H1 (cell line): ENCODE results near the gene ZNF423. TPM values are rescaled to one million over a fixed set of nuclear protein-coding genes. Genes with fewer than 3 reads are reported as not detected.

ENCODE experiments used
- CTCF ChIA-PET: fragments of 300-600 bp; sonication (Branson Sonifier 250); formaldehyde crosslinking; loops from one replicate; lab custom pipeline; 2021; ENCODE audit not compliant: partially characterized antibody; lab: Charles Lee
- POLR2A ChIA-PET: fragments of 300-600 bp; sonication (Branson Sonifier 250); formaldehyde crosslinking; loops from one replicate; lab custom pipeline; 2021; ENCODE audit warnings: inconsistent platforms; ENCODE audit not compliant: partially characterized antibody; lab: Charles Lee
- DNase-seq, 2 experiments: peaks; one replicate each; pipeline versions ENCODE4 v3.0.0 to v3.0.0-alpha.2; 2010 to 2022; ENCODE audit warnings: low spot score in 2 of 2, low read depth in 1 of 2, mixed read lengths in 1 of 2
- FAIRE-seq: peaks from 2 replicates; lab custom pipeline; 2011; peaks lifted over from hg19 to GRCh38; lab: Jason Lieb, UNC
- H2AFZ ChIP-seq: 2 replicates; pipeline ENCODE4 v1.8.1; 2012; ENCODE audit warnings: low read length, inconsistent platforms
- H2AK5ac ChIP-seq: 2 replicates; pipeline ENCODE4 v1.6.1; 2013; ENCODE audit warnings: low read depth, low read length
- H2BK120ac ChIP-seq: replicated peaks from 2 replicates; pipeline ENCODE3; 2013; ENCODE audit warnings: low read depth, low read length, inconsistent platforms
- H2BK12ac ChIP-seq: 2 replicates; pipeline ENCODE4 v1.6.1; 2013; ENCODE audit warnings: low read depth, low read length
- H2BK15ac ChIP-seq: 2 replicates; pipeline ENCODE4 v1.6.1; 2013; ENCODE audit warnings: low read length
- H2BK20ac ChIP-seq: 2 replicates; pipeline ENCODE4 v1.6.1; 2013; ENCODE audit warnings: low read length
- H2BK5ac ChIP-seq: 2 replicates; pipeline ENCODE4 v1.6.1; 2013; ENCODE audit warnings: low read depth, low read length
- H3K14ac ChIP-seq: 2 replicates; pipeline ENCODE4 v1.6.1; 2013; ENCODE audit warnings: inconsistent platforms; ENCODE audit not compliant: insufficient read length
- H3K18ac ChIP-seq: 2 replicates; pipeline ENCODE4 v1.6.1; 2013; ENCODE audit warnings: low read length; ENCODE audit errors: extremely low read depth
- H3K23ac ChIP-seq: 2 replicates; pipeline ENCODE4 v1.6.1; 2013; ENCODE audit warnings: inconsistent platforms; ENCODE audit not compliant: insufficient read length
- H3K23me2 ChIP-seq: 2 replicates; pipeline ENCODE4 v1.6.1; 2013; ENCODE audit warnings: low read depth, low read length
- H3K27ac ChIP-seq: 2 replicates; pipeline ENCODE4 v1.6.1; 2011; ENCODE audit warnings: low read depth, low read length, inconsistent platforms
- H3K27me3 ChIP-seq, 4 experiments: replicated peaks in 1 of 4; 1 replicate in 1 of 4; 2 replicates in 3 of 4; pipeline versions ENCODE4 v1.6.1 to v1.8.1; 2011 to 2013; ENCODE audit warnings: low read length in 3 of 4, mild to moderate bottlenecking in 3 of 4, inconsistent platforms in 2 of 4, mixed read lengths in 2 of 4, moderate library complexity in 1 of 4; ENCODE audit not compliant: control insufficient read depth in 3 of 4, insufficient read depth in 3 of 4; ENCODE audit errors: extremely low read depth in 1 of 4
- H3K36me3 ChIP-seq, 4 experiments: 2 replicates each; pipeline versions ENCODE4 v1.6.1 to v1.8.1; 2011 to 2013; ENCODE audit warnings: mild to moderate bottlenecking in 4 of 4, low read length in 3 of 4, moderate library complexity in 2 of 4, control low read depth in 1 of 4, inconsistent platforms in 1 of 4; ENCODE audit not compliant: insufficient read depth in 4 of 4, control insufficient read depth in 2 of 4
- H3K4ac ChIP-seq: replicated peaks from 2 replicates; pipeline ENCODE3; 2013; ENCODE audit warnings: low read length, low read depth, mixed read lengths, inconsistent platforms; ENCODE audit not compliant: insufficient read length
- H3K4me1 ChIP-seq, 4 experiments: replicated peaks in 1 of 4; 1 replicate in 1 of 4; 2 replicates in 3 of 4; pipeline versions ENCODE4 v1.6.1 to v1.8.1; 2011 to 2013; ENCODE audit warnings: low read length in 3 of 4, inconsistent platforms in 2 of 4, mixed read lengths in 1 of 4; ENCODE audit not compliant: insufficient read depth in 4 of 4, control insufficient read depth in 3 of 4
- H3K4me2 ChIP-seq, 2 experiments: 2 replicates each; pipeline versions ENCODE4 v1.6.1 to v1.8.1; 2011 to 2013; ENCODE audit warnings: low read depth in 2 of 2, low read length in 2 of 2, control low read depth in 1 of 2, inconsistent platforms in 1 of 2, mild to moderate bottlenecking in 1 of 2; ENCODE audit not compliant: insufficient read depth in 1 of 2
- H3K4me3 ChIP-seq, 4 experiments: fragments of 200-600, 300-600 bp in 1 of 4; sonication (generic), shearing (Covaris generic), sonication (Bioruptor Twin) in 1 of 4; 2 replicates each; pipeline versions ENCODE4 v1.5.1 to v1.8.1; 2011 to 2016; ENCODE audit warnings: low read length in 4 of 4, low read depth in 3 of 4, control low read depth in 2 of 4, inconsistent platforms in 2 of 4, mild to moderate bottlenecking in 2 of 4, mixed read lengths in 1 of 4, moderate library complexity in 1 of 4; ENCODE audit not compliant: insufficient read depth in 2 of 4; ENCODE audit errors: extremely low read depth in 1 of 4
- H3K56ac ChIP-seq: replicated peaks from 2 replicates; pipeline ENCODE3; 2013; ENCODE audit warnings: low read depth, mild to moderate bottlenecking, mixed read lengths, low read length, inconsistent platforms; ENCODE audit not compliant: insufficient read length
- H3K79me1 ChIP-seq: 2 replicates; pipeline ENCODE4 v1.6.1; 2013; ENCODE audit warnings: low read depth, low read length, control low read depth
- H3K79me2 ChIP-seq, 2 experiments: 2 replicates each; pipeline versions ENCODE4 v1.6.1 to v1.8.1; 2012 to 2013; ENCODE audit warnings: low read length in 2 of 2, mild to moderate bottlenecking in 2 of 2, inconsistent platforms in 1 of 2; ENCODE audit not compliant: insufficient read depth in 2 of 2, control insufficient read depth in 1 of 2
- H3K9ac ChIP-seq, 4 experiments: replicated peaks in 1 of 4; 1 replicate in 1 of 4; 2 replicates in 3 of 4; pipeline versions ENCODE4 v1.6.1 to v1.8.1; 2011 to 2013; ENCODE audit warnings: low read depth in 3 of 4, low read length in 3 of 4, control low read depth in 2 of 4, mild to moderate bottlenecking in 2 of 4, moderate library complexity in 2 of 4, inconsistent platforms in 1 of 4; ENCODE audit errors: extremely low read depth in 1 of 4
- H3K9me3 ChIP-seq, 2 experiments: 2 replicates each; pipeline versions ENCODE4 v1.6.1 to v1.8.1; 2012 to 2013; ENCODE audit warnings: mild to moderate bottlenecking in 2 of 2, moderate library complexity in 2 of 2, control low read depth in 1 of 2, inconsistent platforms in 1 of 2, low read depth in 1 of 2, low read length in 1 of 2, mixed read lengths in 1 of 2; ENCODE audit not compliant: insufficient read depth in 2 of 2
- H4K20me1 ChIP-seq, 2 experiments: replicated peaks in 1 of 2; 2 replicates each; pipeline versions ENCODE3 to v1.8.1; 2011 to 2013; ENCODE audit warnings: inconsistent platforms in 2 of 2, low read length in 2 of 2, mild to moderate bottlenecking in 1 of 2; ENCODE audit not compliant: insufficient read depth in 2 of 2, control insufficient read depth in 1 of 2
- H4K5ac ChIP-seq: 2 replicates; pipeline ENCODE4 v1.6.1; 2013; ENCODE audit warnings: low read length, low read depth, mixed read lengths, inconsistent platforms; ENCODE audit not compliant: insufficient read length
- H4K8ac ChIP-seq: 2 replicates; pipeline ENCODE4 v1.8.0; 2013; ENCODE audit warnings: mild to moderate bottlenecking, moderate library complexity, low read length, inconsistent platforms; ENCODE audit not compliant: insufficient read depth; ENCODE audit errors: extremely low read depth
- H4K91ac ChIP-seq: replicated peaks from 2 replicates; pipeline ENCODE3; 2013; ENCODE audit warnings: low read length, mixed read lengths, inconsistent platforms; ENCODE audit not compliant: insufficient read length
- ASH2L ChIP-seq: fragments of 200-600, 300-600 bp; sonication (generic); IDR thresholded peaks from one replicate; pipeline ENCODE4 v1.7.1; 2017; ENCODE audit warnings: low read length
- BCL11A ChIP-seq, 2 experiments: IDR thresholded peaks; one replicate each; pipeline ENCODE4 v1.6.1; 2011; ENCODE audit warnings: low read depth in 2 of 2, low read length in 2 of 2, mild to moderate bottlenecking in 2 of 2
- BRCA1 ChIP-seq: IDR thresholded peaks from 2 replicates; pipeline ENCODE4 v1.6.1; 2012; ENCODE audit warnings: low read depth, low read length, improper control_type of control experiment
- CHD2 ChIP-seq: IDR thresholded peaks from 2 replicates; pipeline ENCODE4 v1.6.1; 2012; ENCODE audit warnings: low read length, improper control_type of control experiment
- CTBP2 ChIP-seq: IDR thresholded peaks from 2 replicates; pipeline ENCODE4 v1.7.0; 2011; ENCODE audit warnings: borderline replicate concordance, mild to moderate bottlenecking, moderate library complexity, mixed read lengths, low read length; ENCODE audit not compliant: insufficient read depth, insufficient read length
- E2F6 ChIP-seq: IDR thresholded peaks from 2 replicates; pipeline ENCODE4 v1.6.1; 2012; ENCODE audit warnings: inconsistent platforms
- GTF2F1 ChIP-seq: IDR thresholded peaks from 2 replicates; pipeline ENCODE4 v1.6.1; 2012; ENCODE audit warnings: low read depth, low read length, improper control_type of control experiment, borderline replicate concordance
- JUND ChIP-seq: IDR thresholded peaks from 2 replicates; pipeline ENCODE4 v1.6.1; 2011; ENCODE audit warnings: mild to moderate bottlenecking, improper control_type of control experiment, low read length
- RNF2 ChIP-seq: fragments of 200-900, 300-1000 bp; sonication (generic); IDR thresholded peaks from 2 replicates; pipeline ENCODE4 v1.7.1; 2016; ENCODE audit warnings: borderline replicate concordance, low read depth, mild to moderate bottlenecking, antibody characterized with exemption, low read length; ENCODE audit not compliant: poor library complexity, severe bottlenecking; ENCODE audit errors: missing control alignments
- SIN3A ChIP-seq, 2 experiments: IDR thresholded peaks in 1 of 2; conservative IDR thresholded peaks in 1 of 2; 2 replicates each; pipeline ENCODE4 v1.6.1; 2011 to 2012; ENCODE audit warnings: low read length in 2 of 2, improper control_type of control experiment in 1 of 2, low read depth in 1 of 2, mild to moderate bottlenecking in 1 of 2
- SP2 ChIP-seq: IDR thresholded peaks from 2 replicates; pipeline ENCODE4 v1.6.1; 2012; ENCODE audit warnings: mild to moderate bottlenecking, low read length, inconsistent platforms
- SRF ChIP-seq: IDR thresholded peaks from 2 replicates; pipeline ENCODE4 v1.6.1; 2011; ENCODE audit warnings: mild to moderate bottlenecking, low read depth, low read length, moderate library complexity
- TBP ChIP-seq: IDR thresholded peaks from 2 replicates; pipeline ENCODE4 v1.6.1; 2011; ENCODE audit warnings: low read depth, low read length, improper control_type of control experiment
- WGBS, 2 experiments: shearing (Covaris generic) in 1 of 2; methylation state at CpG; one replicate each; pipeline versions ENCODE4 v1.1.6 to v1.1.7; 2013 to 2015; ENCODE audit warnings: low lambda C conversion rate in 2 of 2, mixed read lengths in 2 of 2, inconsistent platforms in 1 of 2, low coverage in 1 of 2, missing lambda C conversion rate in 1 of 2; ENCODE audit not compliant: insufficient replicate concordance in 2 of 2, insufficient coverage in 1 of 2, insufficient read length in 1 of 2; ENCODE audit errors: extremely low coverage in 1 of 2, missing lambda C conversion rate in 1 of 2; 5-methylcytosine and 5-hydroxymethylcytosine counted together
- polyA plus RNA-seq, 7 experiments: library from polyadenylated mRNA; depleted of rRNA in 3 of 7; stranded (reverse) in 5 of 7; unstranded in 2 of 7; fragments of >200 nt in 5 of 7; fragments of 200-250 nt in 2 of 7; gene quantifications; 1 replicate in 5 of 7; 2 replicates in 1 of 7; 4 replicates in 1 of 7; pipeline versions ENCODE4 v1.2.1 to v1.2.3, GENCODE V29; 2011 to 2013; ENCODE audit warnings: missing spikeins in 2 of 7, mixed read lengths in 2 of 7
- total RNA-seq: library from RNA; stranded (reverse); fragmentation: NEBNext Ultra II Directional; extraction: Animal tissue kit (Norgen Biotek cat#: 25700); gene quantifications from 2 replicates; pipeline ENCODE4 v1.2.1, GENCODE V29; 2021

Gene ZNF423
- total and polyA plus RNA-seq, 2 of the 8 experiments (the other 6 are each of a cell fraction or from before 2014, with no cell fraction given) = 38.2 to 52.3 TPM

DNA sequence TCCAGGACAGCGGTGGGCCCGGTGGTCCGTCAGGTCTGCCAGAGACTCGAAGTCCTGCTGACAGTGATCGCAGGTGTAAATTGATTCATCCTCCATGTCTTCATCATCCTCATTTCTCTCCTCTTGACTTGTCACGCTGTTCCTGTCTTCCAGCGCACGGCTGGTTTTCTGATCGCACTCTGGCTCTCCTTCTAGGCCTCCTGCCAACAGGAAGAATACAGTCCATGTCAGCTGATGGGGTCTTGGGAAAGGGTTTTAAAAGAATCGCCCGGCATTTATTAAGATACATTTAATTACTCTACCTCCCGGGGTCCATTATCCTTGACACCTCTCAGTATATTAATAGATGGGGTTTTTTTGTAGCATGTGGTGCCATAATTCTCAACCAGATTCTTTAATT lies 125.1 kb downstream of the ZNF423 start:
- H3K4me3 ChIP-seq = no peak overlapping the region
- H4K91ac ChIP-seq = no peak overlapping the region
- H3K23me2 ChIP-seq = no peaks in the 10 kb centered on the region
- no peak overlapping the region for H3K23ac ChIP-seq
- ChIA-PET CTCF (interaction anchor here (0.8 to 2.5 kb wide), 5 partner anchors 9 to 138 kb away, joined by 4 to 10 read pairs (median 4); no protein-coding TSS in a partner anchor), POLR2A (no interaction called here)
- H3K56ac ChIP-seq = no peak overlapping the region
- no peak overlapping the region for H2AK5ac ChIP-seq
- H2AFZ ChIP-seq = no peak overlapping the region
- H4K5ac ChIP-seq = no peak overlapping the region
- TF ChIP-seq GTF2F1 = no peak
- TF ChIP-seq RNF2 = no peak
- no peak for TF ChIP-seq TBP
- TF ChIP-seq SIN3A (conservative IDR thresholded peaks at IDR 0.05 in 1 of 2, IDR thresholded peaks at IDR 0.05 in 1 of 2; ENCODE audit: low read depth in 1 of 2, low read length in 2 of 2) = no peak
- TF ChIP-seq SP2 = no peak
- no peak for TF ChIP-seq ASH2L
- no peak for TF ChIP-seq SRF
- TF ChIP-seq CTBP2 = no peak
- TF ChIP-seq BCL11A (IDR thresholded peaks at IDR 0.05; ENCODE audit: low read depth in 2 of 2, low read length in 2 of 2) = no peak
- no peak for TF ChIP-seq JUND
- TF ChIP-seq CHD2 = no peak
- TF ChIP-seq BRCA1 = no peak
- no peak for TF ChIP-seq E2F6
- H3K27ac ChIP-seq = no peak overlapping the region
- H2BK5ac ChIP-seq = no peak overlapping the region
- H3K36me3 ChIP-seq = peaks cover 2 to 12% (median 4%) of the 10 kb centered on the region in 4 experiments; a peak in 5 of 8 replicates
- peaks cover 3 to 10% (median 5%) of the 10 kb centered on the region in 4 experiments; a peak in 4 of 7 replicates for H3K4me1 ChIP-seq
- no peak overlapping the region for H3K14ac ChIP-seq
- H3K9me3 ChIP-seq = peaks cover 6 to 7% of the 10 kb centered on the region in 2 experiments; a peak in 1 of 4 replicates
- no peak overlapping the region for H2BK15ac ChIP-seq
- peaks cover 6% of the 10 kb centered on the region for H3K79me1 ChIP-seq
- H3K4me2 ChIP-seq = no peak overlapping the region
- no peaks in the 10 kb centered on the region for H3K27me3 ChIP-seq
- FAIRE-seq (no peak), DNase-seq (no peak)
- no peak overlapping the region for H3K18ac ChIP-seq
- no peak overlapping the region for H4K8ac ChIP-seq
- H2BK20ac ChIP-seq = no peak overlapping the region
- H4K20me1 ChIP-seq = no peaks in the 10 kb centered on the region
- 91% methylated on average over 12 of the region's 12 CpGs; no CpG with 5 or more reads in 1 of the 2 experiments for WGBS, 2 experiments
- H2BK120ac ChIP-seq = no peak overlapping the region
- H3K4ac ChIP-seq = no peak overlapping the region
- no peak overlapping the region for H3K9ac ChIP-seq
- H3K79me2 ChIP-seq = peaks cover 0 to 10% of the 10 kb centered on the region in 2 experiments; a peak in 1 of 4 replicates
- no peak overlapping the region for H2BK12ac ChIP-seq
